HG03066 (cell line): ENCODE data around the gene KRTAP1-3.
"Not testable (repeated sequence)": the region's sequence is repeated elsewhere in the genome, so short reads cannot be mapped to it uniquely, and the experiment has no call there.

Experiments used
- ATAC-seq: cut with Tn5 transposase; IDR thresholded peaks from one replicate; pipeline ENCODE4 v1.9.1; 2021; ENCODE audit warnings: low read depth; ENCODE audit not compliant: unreplicated experiment

The KRTAP1-3 gene

DNA sequence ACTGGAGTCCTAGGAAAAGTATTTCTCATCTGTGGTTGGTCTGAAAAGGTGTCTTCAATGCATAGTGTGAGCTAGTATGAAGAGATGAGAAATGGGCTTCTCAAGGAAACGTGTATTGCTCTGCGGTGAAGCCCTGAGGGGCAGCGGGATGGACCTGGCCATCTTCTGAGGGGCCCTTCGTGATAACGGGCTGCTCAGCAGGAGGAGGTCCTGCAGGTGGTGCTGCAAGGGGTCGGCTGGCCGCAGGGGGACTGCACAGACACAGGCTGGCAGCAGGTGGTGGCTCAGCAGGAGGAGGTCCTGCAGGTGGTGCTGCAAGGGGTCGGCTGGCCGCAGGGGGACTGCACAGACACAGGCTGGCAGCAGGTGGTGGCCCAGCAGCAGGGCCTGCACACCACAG, 19.9 kb upstream of the KRTAP1-3 start:
- ATAC-seq: not testable (repeated sequence)

DNA sequence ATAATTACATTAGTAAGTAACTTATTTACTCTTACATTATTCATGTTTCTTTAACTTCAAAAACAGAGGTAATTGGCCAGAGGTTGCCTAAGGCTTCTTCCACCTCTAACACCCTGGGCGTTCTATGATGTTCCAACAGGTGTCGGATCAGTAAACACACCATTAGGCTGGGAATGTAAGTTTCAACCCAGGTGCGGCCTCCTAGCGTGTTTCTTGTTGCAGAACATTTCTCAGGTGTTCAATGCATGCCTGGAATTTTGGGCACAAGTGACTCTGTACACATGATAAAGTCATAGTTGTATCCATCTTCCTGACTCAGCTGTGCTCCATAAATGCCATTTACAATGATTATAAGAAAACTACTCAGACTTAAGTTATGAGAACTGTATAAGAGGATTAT, 19.4 kb upstream of the KRTAP1-3 start:
- ATAC-seq: no peak

DNA sequence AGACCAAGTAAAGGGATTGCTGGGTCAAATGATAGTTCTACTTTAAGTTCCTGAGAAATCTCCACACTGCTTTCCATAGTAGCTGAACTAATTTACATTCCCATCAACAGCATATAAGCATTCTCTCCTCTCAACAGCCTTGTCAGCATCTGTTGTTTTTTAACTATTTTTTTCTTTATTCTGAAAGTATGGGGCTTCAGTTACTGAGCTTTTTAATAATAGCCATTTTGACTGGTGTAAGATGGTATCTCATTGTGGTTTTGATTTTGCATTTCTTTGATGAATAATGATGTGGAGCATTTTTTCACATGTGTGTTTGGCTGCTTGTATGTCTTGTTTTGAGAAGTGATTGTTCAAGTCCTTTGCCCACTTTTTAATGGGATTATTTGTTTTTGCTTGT, 17.9 kb upstream of the KRTAP1-3 start:
- ATAC-seq: no peak

DNA sequence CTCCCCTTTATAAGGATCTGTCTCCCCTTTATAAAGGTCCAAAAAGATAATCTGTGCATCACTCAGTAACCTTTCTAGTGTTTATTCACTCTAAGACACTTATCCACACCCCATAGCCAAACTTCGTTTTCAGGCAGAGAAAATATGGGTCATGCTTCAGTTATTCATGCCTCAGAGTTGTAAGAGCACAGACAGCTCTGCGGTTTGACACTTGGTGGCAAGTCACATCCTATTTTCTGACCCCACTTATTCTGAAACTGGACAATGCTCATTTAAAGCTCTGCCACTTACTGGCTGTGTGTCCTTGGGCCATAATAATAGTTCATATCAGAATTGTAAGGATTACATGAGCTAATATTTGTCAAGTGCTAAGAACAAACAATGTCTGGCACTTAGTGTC, 14.4 kb upstream of the KRTAP1-3 start:
- no peak for ATAC-seq

DNA sequence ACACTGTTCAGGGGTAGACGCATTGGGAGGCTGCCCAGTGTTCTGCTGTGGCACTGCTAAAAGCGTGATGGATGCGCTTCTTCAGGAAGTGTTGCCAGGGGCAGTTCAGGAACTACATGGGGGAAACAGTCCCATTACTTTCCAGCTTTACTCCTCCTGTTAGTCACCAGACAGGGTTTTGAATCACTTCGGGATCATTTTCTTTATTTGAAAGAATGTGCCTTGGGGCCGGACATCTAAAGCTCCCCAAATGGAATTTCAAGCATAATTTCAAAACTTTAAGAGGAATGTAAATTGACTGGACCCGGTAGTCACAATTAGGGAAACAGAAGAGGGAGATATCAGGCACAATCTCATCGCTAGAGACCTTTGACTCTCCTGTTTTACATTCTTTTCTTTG, 13.8 kb upstream of the KRTAP1-3 start:
- ATAC-seq: no peak

DNA sequence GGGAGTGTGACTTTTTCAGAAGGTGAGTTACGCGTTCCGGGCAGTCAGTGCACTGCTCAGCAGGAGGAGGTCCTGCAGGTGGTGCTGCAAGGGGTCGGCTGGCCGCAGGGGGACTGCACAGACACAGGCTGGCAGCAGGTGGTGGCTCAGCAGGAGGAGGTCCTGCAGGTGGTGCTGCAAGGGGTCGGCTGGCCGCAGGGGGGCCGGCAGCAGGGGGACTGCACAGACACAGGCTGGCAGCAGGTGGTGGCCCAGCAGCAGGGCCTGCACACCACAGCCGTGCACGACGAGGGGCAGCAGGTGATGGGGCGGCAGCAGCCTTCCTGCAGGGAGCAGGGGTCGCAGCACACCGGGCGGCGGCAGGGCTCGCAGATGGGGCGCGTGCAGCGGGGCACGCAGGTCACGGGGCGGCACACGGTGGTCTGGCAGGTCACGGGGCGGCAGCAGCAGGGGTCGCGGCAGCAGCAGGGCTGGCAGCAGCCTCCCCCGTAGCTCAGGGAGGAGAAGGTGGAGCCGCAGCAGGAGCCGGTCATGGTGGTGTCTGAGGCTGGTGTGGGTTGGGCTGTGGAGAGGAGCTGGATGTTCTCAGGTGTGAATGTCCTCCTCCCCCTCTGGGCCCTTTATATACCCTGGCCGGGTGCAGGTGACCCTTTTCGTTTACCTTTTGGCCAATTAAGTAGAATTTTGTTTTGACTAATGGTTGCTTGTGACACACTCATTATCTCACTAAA, 12.2 kb upstream of the KRTAP1-3 start, which contains the start of gene KRTAP2-1:
KRTAP2-1 (minus strand) TSS at position 582 of the 731 bp plus-strand sequence; CDS start at position 533, 49 bp downstream.
- not testable (repeated sequence) for ATAC-seq

DNA sequence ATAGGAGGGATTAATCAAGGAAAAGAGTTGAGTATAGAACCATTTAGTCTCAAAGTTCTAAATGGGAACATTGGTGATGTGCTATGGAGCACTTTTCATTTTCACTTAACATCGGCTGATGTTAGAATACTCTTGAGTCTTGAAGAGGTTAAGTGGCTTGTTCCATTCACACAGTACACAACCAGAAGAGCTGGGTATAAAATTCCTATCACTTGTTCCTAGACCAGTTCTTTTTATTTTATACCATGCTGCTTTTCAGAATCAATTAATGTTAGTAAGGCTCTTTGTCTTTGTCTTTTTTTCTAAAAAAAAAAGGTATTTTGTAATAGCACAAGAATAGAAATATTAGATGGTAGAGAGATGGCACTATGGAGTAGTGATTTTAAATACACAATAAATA, 8.3 kb upstream of the KRTAP1-3 start:
- ATAC-seq: no peak

GRCh38 chr17:41040783-41041571, 6.3 kb upstream of the KRTAP1-3 start, which contains the start of gene KRTAP1-1:
Gene KRTAP1-1 (minus strand): TSS chr17:41041450. CDS start chr17:41041397, 53 bp downstream.
- ATAC-seq: not testable (repeated sequence)

DNA sequence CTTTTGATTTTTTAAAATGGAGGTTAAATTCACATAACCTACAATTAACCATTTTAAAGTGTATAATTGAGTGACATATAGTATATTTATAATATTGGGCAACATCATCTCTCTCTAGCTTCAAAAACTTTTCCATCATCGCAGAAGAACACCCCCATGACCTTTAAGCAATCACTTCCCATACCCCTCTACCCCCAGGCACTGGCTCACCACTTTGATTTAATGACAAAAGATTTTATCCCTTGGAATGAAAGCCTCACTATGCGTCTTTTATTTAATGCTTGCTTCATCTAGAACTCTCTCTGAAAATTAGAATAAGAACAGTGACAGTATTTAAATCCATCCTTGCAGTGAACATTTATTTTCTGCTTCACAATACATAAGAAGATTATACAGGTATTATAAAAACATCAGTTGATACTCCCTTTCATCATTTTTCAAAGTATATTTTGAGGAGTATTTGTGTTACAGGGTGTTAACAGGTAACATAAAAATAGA, 3.2 kb upstream of the KRTAP1-3 start:
- no peak for ATAC-seq

- no peak for ATAC-seq
These were observed 4.9 kb downstream of the KRTAP1-3 start, which contains the start of gene KRTAP1-4 for GRCh38 chr17:41029633-41030245. Gene KRTAP1-4 (minus strand): TSS chr17:41030195. CDS start chr17:41030078, 117 bp downstream.

DNA sequence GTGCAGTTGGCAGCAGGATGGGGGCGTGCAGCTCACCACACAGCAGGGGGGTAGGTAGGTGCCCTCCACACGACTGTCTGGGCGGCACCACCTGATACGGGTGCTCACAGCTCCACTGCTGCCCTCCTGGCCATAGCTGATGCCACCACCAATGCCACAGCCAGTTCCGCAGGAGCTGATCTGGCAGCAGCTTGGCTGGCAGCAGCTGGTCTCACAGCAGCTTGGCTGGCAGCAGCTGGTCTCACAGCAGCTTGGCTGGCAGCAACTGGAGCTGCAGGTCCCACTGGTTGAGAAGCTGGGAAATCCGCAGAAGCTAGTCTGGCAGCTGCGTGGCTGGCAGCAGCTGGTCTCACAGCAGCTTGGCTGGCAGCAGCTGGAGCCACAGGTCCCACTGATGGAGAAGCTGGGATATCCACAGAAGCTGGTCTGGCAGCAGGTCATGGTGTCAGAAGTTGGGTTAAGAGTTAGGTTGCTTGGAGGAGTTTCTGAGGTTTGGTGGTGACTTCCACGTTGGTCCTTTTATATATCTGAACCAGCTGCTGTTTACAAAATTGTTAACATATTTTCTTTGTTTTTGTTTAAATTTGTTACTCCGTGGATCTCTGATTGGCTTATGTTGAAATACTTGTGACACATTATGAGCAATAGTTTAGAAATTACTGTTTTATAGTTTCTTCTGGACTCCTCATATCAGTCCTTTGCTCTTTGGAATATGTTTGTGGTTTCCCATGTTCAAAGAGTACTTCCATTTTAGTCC, 7.8 kb downstream of the KRTAP1-3 start, which contains the start of gene KRTAP1-5:
KRTAP1-5 (minus strand) TSS at position 494 of the 757 bp plus-strand sequence; CDS start at position 441, 53 bp downstream.
- no peak for ATAC-seq

DNA sequence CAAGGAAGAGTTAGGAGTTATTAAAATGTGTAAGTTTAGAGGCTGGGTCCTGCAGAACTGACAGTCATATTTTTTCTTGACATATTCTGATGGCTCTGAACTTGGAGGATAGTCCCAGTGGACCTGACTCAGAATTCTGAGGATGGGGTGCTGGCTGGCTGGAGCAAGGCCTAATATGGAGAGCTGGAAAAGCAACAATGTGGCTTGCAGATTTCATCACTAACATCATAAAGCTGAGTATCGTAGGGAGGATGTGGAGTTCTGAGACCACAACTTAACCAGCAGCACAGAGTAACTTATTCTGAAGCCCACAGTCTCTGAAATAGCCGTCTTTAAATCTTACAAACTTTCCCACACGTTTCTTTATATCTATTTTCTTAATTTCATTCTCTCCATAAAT, 10.0 kb downstream of the KRTAP1-3 start:
- ATAC-seq: no peak

GRCh38 chr17:41020336-41020735, 14.3 kb downstream of the KRTAP1-3 start:
- no peak for ATAC-seq

DNA sequence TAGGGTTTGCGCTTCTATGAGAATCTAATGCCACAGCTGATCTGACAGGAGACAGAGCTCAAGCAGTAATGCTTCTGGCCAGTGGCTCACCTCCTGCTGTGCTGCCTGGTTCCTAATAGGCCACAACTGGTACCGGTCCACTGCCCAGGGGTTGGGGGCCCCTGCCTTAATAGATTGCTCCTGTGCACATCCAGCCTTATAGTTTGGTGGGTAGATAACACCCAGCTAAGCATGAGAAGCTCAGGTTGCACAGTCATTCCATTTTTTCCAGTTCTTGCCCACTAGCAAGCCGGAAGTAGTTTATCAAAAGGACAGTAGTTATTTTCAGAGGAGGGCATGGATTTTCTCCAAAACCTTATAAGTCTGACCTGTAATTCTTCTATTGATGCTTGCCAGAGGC, 15.3 kb downstream of the KRTAP1-3 start:
- ATAC-seq: no peak

DNA sequence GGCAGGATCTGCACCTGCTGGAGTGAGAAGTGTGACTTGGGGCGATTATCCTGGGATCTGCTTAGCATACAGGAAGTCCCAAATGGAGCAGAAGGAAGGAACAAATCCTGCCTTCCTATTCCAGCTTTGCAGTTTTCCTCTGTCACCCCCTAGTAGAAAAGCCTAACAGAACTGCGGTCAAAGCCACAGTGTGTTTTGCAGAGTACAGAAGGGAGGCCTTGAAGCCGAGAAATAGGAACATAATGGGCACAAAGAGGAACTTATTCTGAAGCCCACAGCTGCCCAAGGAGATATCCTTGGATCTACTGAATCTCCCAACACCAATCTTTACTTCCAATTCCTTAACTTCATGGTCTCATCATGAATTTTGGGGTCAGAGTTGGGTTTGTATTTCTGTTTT, 16.1 kb downstream of the KRTAP1-3 start:
- ATAC-seq: no peak

- ATAC-seq: no peak
These were observed 18.0 kb downstream of the KRTAP1-3 start for GRCh38 chr17:41016578-41017215.

- no peak for ATAC-seq
These were observed 19.2 kb downstream of the KRTAP1-3 start for GRCh38 chr17:41015454-41015853.

GRCh38 chr17:41013606-41014005, 21.1 kb downstream of the KRTAP1-3 start:
- no peak for ATAC-seq

DNA sequence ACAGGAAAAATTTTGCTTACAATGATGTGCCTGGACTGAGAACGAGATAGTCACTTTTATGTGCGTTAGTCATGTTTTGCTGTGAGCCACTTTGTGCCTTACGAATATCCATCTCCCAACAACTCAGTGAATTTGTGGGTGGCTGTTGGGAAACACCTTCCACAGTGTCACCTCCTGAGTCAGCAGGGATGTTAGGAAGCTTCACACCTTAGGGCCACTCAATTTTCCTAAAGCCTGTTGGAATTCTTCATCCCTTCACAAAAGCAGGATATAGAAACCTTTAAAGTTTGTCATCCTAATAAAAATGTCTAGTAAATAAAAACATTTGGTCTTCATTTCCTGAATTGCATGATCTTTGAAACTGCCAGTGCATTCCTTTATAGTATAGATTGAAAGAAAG, 21.5 kb downstream of the KRTAP1-3 start:
- no peak for ATAC-seq
